LNCaP clone FGC (cell line): ENCODE measurements around the gene BAG2.

ENCODE experiments used
- DNase-seq: peaks from one replicate; pipeline ENCODE4 v3.0.0-alpha.2; 2011; ENCODE audit warnings: low read depth
- H3K4me3 ChIP-seq: 2 replicates; pipeline ENCODE4 v1.5.1; 2011; ENCODE audit warnings: mild to moderate bottlenecking, low read depth, low read length, control low read depth
- CTCF ChIP-seq: IDR thresholded peaks from 2 replicates; pipeline ENCODE4 v1.5.1; 2012; ENCODE audit warnings: mild to moderate bottlenecking; ENCODE audit not compliant: control insufficient read depth, insufficient read depth; ENCODE audit errors: extremely low read depth

Gene BAG2

DNA sequence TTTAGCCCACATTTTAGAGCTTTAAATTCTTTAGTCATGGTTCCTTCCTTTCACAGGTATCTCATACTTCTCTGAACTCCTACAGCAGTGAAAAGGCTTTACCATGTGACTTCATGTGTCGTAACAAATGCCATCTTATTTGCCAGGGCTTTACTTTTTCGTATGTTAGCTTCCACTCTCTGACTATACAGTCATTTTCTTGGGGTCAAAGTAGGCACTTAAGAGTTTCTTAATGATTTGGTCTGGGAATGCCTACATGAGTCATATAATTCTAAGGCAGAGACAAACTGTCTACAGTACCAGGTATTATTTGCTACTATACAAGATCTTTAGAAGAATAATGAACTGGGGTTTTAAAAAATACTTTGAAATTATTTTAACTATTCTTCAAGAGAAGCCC, 35.0 kb downstream of the BAG2 start:
- H3K4me3 ChIP-seq = no peak overlapping the region
- TF ChIP-seq CTCF = no peak
- no peak for DNase-seq

- DNase-seq = no peak
- TF ChIP-seq CTCF = no peak
- H3K4me3 ChIP-seq = no peak overlapping the region
Measured at GRCh38 chr6:57207872-57208271, 35.7 kb downstream of the BAG2 start.

DNA sequence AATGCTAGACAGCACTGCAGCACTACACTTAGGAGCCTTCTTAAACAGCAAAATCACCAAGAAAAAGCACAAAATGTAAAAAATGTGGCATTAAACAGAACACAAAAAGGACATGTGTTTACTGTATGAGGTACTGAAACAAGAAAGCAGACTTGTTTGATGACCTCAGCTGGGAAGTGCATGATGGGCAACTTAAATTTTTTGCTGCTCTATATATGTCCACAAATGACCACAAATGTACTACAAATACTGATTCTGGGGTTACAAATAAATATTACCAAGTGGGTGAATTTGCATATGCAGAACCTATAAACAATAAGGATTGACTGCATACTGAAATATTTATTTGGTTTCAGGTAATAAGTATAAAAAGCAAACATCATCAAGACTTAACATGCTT, 36.9 kb downstream of the BAG2 start:
- no peak for DNase-seq
- no peak overlapping the region for H3K4me3 ChIP-seq
- no peak for TF ChIP-seq CTCF

DNA sequence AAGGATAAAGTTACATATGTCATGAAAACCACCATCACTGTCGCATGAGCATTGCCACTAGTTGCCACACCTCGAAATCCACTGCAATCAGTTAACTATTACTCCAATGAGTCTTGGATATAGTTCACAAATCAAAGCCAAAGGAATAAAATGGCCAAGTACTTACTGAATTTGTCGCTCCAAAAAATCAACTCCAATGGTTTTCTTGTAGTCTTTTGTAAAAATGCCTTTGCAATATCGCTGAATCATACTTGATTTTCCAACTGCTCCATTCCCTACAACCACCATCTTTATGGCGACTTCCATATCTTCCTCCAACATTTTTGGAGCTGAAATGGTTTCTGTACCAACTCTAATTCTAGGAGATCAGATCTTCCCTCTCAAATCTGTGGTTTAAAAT, 37.9 kb downstream of the BAG2 start:
- TF ChIP-seq CTCF = no peak
- H3K4me3 ChIP-seq = no peak overlapping the region
- no peak for DNase-seq

DNA sequence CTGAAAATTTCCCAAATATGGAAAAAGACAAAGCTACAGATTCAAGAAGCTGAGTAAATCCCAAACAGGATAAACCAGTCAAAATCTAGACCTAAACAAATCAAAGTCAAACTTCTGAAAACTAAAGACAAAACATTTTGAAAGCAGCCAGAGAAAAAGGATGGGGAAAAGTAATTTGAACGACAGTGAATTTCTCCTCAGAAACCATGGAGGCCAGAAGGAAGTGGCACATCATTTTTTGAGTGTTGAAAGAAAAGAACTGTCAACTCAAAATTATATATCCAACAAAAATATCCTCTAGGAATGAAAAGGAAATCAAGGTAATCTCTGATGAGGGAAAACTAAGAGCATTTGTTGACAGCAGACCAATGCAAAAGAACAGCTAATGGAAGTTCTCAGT, 43.1 kb downstream of the BAG2 start:
- no peak overlapping the region for H3K4me3 ChIP-seq
- TF ChIP-seq CTCF = no peak

DNA sequence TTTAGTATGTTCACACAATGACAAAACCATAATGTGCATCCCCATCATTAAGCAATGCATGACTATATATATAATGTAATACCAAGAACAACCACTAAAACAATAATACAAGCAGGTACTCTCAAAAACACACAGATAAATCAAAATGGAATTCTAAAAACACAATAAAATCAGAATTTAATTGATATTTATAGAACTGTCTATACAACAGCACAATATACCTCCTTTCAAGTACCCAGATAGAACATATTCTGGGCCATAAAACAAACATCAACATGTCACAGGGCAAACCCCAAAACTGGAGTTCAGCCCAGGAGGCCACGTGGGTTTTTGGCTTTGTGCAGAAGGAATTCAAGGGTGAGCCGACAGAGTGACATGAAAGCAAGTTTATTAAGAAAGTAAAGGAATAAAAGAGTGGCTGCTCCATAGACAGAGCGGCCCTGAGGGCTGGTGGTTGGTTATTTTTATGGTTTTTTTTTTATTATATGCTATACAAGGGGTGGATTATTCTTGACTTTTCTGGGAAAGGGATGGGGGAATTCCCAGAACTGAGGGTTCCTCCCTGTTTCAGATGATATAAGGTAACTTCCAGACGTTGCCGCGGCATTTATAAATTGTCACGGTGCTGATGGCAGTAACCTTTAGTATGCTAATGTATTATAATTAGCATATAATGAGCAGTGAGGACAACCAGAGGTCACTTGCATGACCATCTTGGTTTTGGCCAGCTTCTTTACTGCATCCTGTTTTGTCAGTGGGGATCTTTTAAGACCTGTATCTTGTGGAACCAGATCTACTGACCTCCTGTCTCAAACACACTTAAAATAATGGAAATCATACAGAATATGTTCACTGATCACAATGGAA, 44.3 kb downstream of the BAG2 start:
- peak; percentile 39 for DNase-seq
- no peak overlapping the region for H3K4me3 ChIP-seq
- no peak for TF ChIP-seq CTCF

More for the DNA sequence above, 43.1 kb downstream of the BAG2 start:
- no peak for DNase-seq

- no peak overlapping the region for H3K4me3 ChIP-seq
- DNase-seq = no peak
- TF ChIP-seq CTCF = no peak
Measured at GRCh38 chr6:57217270-57217669, 45.1 kb downstream of the BAG2 start.
